IMR-90 (cell line): ENCODE measurements around the gene ADCY4. TPM values are rescaled to one million over a fixed set of nuclear protein-coding genes. Genes with fewer than 3 reads are reported as not detected.

Experiments
- ATAC-seq: fragments of 200-7000 bp; cut with Tn5 transposase; 2 replicates; pipeline ENCODE4 v1.9.1; 2020; ENCODE audit warnings: low read depth, mild to moderate bottlenecking, moderate library complexity
- BruUV-seq: library from RNA; stranded (reverse); fragments of 400-500 nt; replicated peaks from 2 replicates; lab custom pipeline; 2021; lab: Mats Ljungman, UMichigan
- CTCF ChIA-PET: fragments of 300-600 bp; formaldehyde crosslinking; extraction: SDS; loops from one replicate; lab custom pipeline; 2021; ENCODE audit warnings: antibody characterized with exemption; lab: Yijun Ruan, JAX
- POLR2A ChIA-PET: fragments of 300-600 bp; sonication (Branson Sonifier 250); formaldehyde crosslinking; loops from one replicate; lab custom pipeline; 2022; ENCODE audit warnings: antibody characterized with exemption; ENCODE audit not compliant: unreplicated experiment; lab: Charles Lee
- DNase-seq: peaks from one replicate; pipeline ENCODE4 v3.0.0; 2013
- H2AFZ ChIP-seq: replicated peaks from 2 replicates; pipeline ENCODE3; 2013; ENCODE audit warnings: low read length, mild to moderate bottlenecking; ENCODE audit not compliant: poor library complexity
- H2AK5ac ChIP-seq: 2 replicates; pipeline ENCODE4 v1.6.1; 2013; ENCODE audit warnings: low read depth, low read length, inconsistent platforms
- H2AK9ac ChIP-seq: replicated peaks from 2 replicates; pipeline ENCODE3; 2013; ENCODE audit warnings: mild to moderate bottlenecking, low read depth, low read length, moderate library complexity; ENCODE audit not compliant: poor library complexity
- H2BK120ac ChIP-seq: 2 replicates; pipeline ENCODE4 v1.6.1; 2013; ENCODE audit warnings: low read depth, low read length, inconsistent platforms
- H2BK15ac ChIP-seq: 3 replicates; pipeline ENCODE4 v1.6.1; 2013; ENCODE audit warnings: low read depth, low read length, inconsistent platforms
- H2BK20ac ChIP-seq: 2 replicates; pipeline ENCODE4 v1.6.1; 2013; ENCODE audit warnings: low read depth, mild to moderate bottlenecking, inconsistent platforms, low read length, moderate library complexity
- H2BK5ac ChIP-seq: 2 replicates; pipeline ENCODE4 v1.6.1; 2013; ENCODE audit warnings: mild to moderate bottlenecking, low read depth, low read length, inconsistent platforms; ENCODE audit not compliant: poor library complexity, severe bottlenecking
- H3K14ac ChIP-seq: replicated peaks from 2 replicates; pipeline ENCODE4 v1.6.1; 2013; ENCODE audit warnings: low read depth, low read length, inconsistent platforms
- H3K18ac ChIP-seq: 2 replicates; pipeline ENCODE4 v1.6.1; 2013; ENCODE audit warnings: low read depth, low read length, control low read depth
- H3K23ac ChIP-seq: 2 replicates; pipeline ENCODE4 v1.6.1; 2013; ENCODE audit warnings: low read depth, low read length, inconsistent platforms
- H3K27ac ChIP-seq: 2 replicates; pipeline ENCODE4 v1.5.1; 2013; ENCODE audit warnings: mild to moderate bottlenecking, control low read depth, low read length; ENCODE audit not compliant: insufficient read depth
- H3K27me3 ChIP-seq: 2 replicates; pipeline ENCODE4 v1.6.1; 2013; ENCODE audit warnings: low read length; ENCODE audit not compliant: control insufficient read depth, insufficient read depth
- H3K36me3 ChIP-seq: 2 replicates; pipeline ENCODE4 v1.6.1; 2013; ENCODE audit warnings: low read length, mixed read lengths; ENCODE audit not compliant: control insufficient read depth, insufficient read depth
- H3K4ac ChIP-seq: 2 replicates; pipeline ENCODE4 v1.6.1; 2013; ENCODE audit warnings: low read depth, low read length, inconsistent platforms
- H3K4me1 ChIP-seq: 2 replicates; pipeline ENCODE4 v1.6.1; 2013; ENCODE audit warnings: low read length, mixed read lengths; ENCODE audit not compliant: control insufficient read depth, insufficient read depth
- H3K4me2 ChIP-seq: 2 replicates; pipeline ENCODE4 v1.6.1; 2013; ENCODE audit warnings: low read depth, mild to moderate bottlenecking, control low read depth, low read length, moderate library complexity
- H3K4me3 ChIP-seq: 2 replicates; pipeline ENCODE4 v1.5.1; 2013; ENCODE audit warnings: low read depth, mild to moderate bottlenecking, control low read depth, low read length, moderate library complexity; ENCODE audit not compliant: insufficient read depth
- H3K56ac ChIP-seq: 2 replicates; pipeline ENCODE4 v1.6.1; 2013; ENCODE audit warnings: low read length, inconsistent platforms; ENCODE audit not compliant: insufficient read depth; ENCODE audit errors: extremely low read depth
- H3K79me1 ChIP-seq, 2 experiments: 2 replicates each; pipeline ENCODE4 v1.6.1; 2013; ENCODE audit warnings: low read length in 2 of 2, inconsistent platforms in 1 of 2, low read depth in 1 of 2
- H3K9ac ChIP-seq: 2 replicates; pipeline ENCODE4 v1.6.1; 2013; ENCODE audit warnings: low read depth, low read length, control low read depth
- H3K9me1 ChIP-seq: 2 replicates; pipeline ENCODE4 v1.6.1; 2013; ENCODE audit warnings: low read length, inconsistent platforms; ENCODE audit not compliant: insufficient read depth
- H3K9me3 ChIP-seq: 2 replicates; pipeline ENCODE4 v1.6.1; 2013; ENCODE audit warnings: low read length; ENCODE audit not compliant: control insufficient read depth, insufficient read depth
- H4K20me1 ChIP-seq: 2 replicates; pipeline ENCODE4 v1.6.1; 2013; ENCODE audit warnings: low read length, inconsistent platforms; ENCODE audit not compliant: insufficient read depth
- H4K5ac ChIP-seq: 2 replicates; pipeline ENCODE4 v1.6.1; 2013; ENCODE audit warnings: mild to moderate bottlenecking, low read depth, low read length, control low read depth
- H4K8ac ChIP-seq, 2 experiments: 2 replicates each; pipeline ENCODE4 v1.6.1; 2013; ENCODE audit warnings: low read depth in 2 of 2, low read length in 2 of 2, control low read depth in 1 of 2, inconsistent platforms in 1 of 2
- H4K91ac ChIP-seq: 2 replicates; pipeline ENCODE4 v1.6.1; 2013; ENCODE audit warnings: low read depth, low read length, inconsistent platforms; ENCODE audit not compliant: insufficient read depth
- MXI1 ChIP-seq: IDR thresholded peaks from 2 replicates; pipeline ENCODE4 v1.6.1; 2012; ENCODE audit warnings: low read depth, mild to moderate bottlenecking, low read length, moderate library complexity, borderline replicate concordance
- WGBS, 2 experiments: methylation state at CpG; one replicate each; pipeline versions ENCODE4 v1.1.5 to v1.1.7; 2013; ENCODE audit warnings: missing lambda C conversion rate in 2 of 2; ENCODE audit not compliant: insufficient read length in 1 of 2; ENCODE audit errors: extremely low coverage in 2 of 2; 5-methylcytosine and 5-hydroxymethylcytosine counted together
- dilution Hi-C: fragments of 300-500 bp; cut with HindIII; formaldehyde crosslinking; loops from one replicate; pipeline ENCODE4 v1.14.3; 2018; ENCODE audit warnings: low sequenced_read_pairs; ENCODE audit not compliant: unreplicated experiment
- in situ Hi-C: fragments of 300-500 bp; cut with MboI; formaldehyde crosslinking; loops from 3 replicates; pipeline ENCODE4 v1.14.3; 2019; ENCODE audit warnings: low sequenced_read_pairs, inconsistent platforms, mixed read lengths
- intact Hi-C: fragments of 100-400 bp; cut with micrococcal nuclease; formaldehyde crosslinking; loops from 2 replicates; pipeline ENCODE4 v1.10.0; 2022
- polyA plus RNA-seq, 3 experiments: library from polyadenylated mRNA; depleted of rRNA; stranded (reverse); fragments of >200 nt; gene quantifications; 2 replicates each; pipeline ENCODE4 v1.2.3, GENCODE V29; 2012; ENCODE audit warnings: low replicate concordance in 1 of 3
- total RNA-seq: library from RNA; depleted of rRNA; stranded (reverse); fragments of >200 nt; gene quantifications from 2 replicates; pipeline ENCODE4 v1.2.3, GENCODE V29; 2012

Gene ADCY4
- total and polyA plus RNA-seq, 2 of the 4 experiments (the other 2 are of a cell fraction) = not detected

- Histone ChIP-seq H2AK9ac (no peak overlapping the region), H3K56ac (no peak overlapping the region), H2AFZ (no peak overlapping the region), H3K4me2 (no peak overlapping the region), H3K4me3 (no peak overlapping the region), H3K9me3 (no peaks in the 10 kb centered on the region), H3K4me1 (no peaks in the 10 kb centered on the region), H3K18ac (no peak overlapping the region), H4K8ac (no peak overlapping the region), H3K4ac (no peak overlapping the region), H3K9me1 (peaks cover 7% of the 10 kb centered on the region), H2BK15ac (no peak overlapping the region), H4K5ac (no peak overlapping the region), H2AK5ac (no peak overlapping the region), H2BK120ac (no peak overlapping the region), H3K27ac (no peak overlapping the region), H4K20me1 (0 out of 2 replicates have a peak, but pooled peaks cover 3% of the 10 kb centered on the region), H4K91ac (no peak overlapping the region), H3K23ac (no peak overlapping the region), H2BK20ac (no peak overlapping the region), H2BK5ac (no peak overlapping the region), H3K9ac (no peak overlapping the region), H3K27me3 (peaks cover 7% of the 10 kb centered on the region), H3K79me1 (no peaks in the 10 kb centered on the region), H3K36me3 (peaks cover 18% of the 10 kb centered on the region), H3K14ac (no peak overlapping the region)
- ATAC-seq (no peak), DNase-seq (no peak)
- ChIA-PET CTCF (no interaction called here), POLR2A (no interaction called here)
- intact Hi-C loops (no loop called here), in situ Hi-C loops (no loop called here), dilution Hi-C loops (no loop called here)
- TF ChIP-seq MXI1 = no peak
- no TSS peak for BruUV-seq
- whole genome bisulfite sequencing, 2 experiments = 65% methylated on average over 3 of the region's 8 CpGs; no CpG with 5 or more reads in 1 of the 2 experiments
These were observed 46.6 kb upstream of the ADCY4 start for GRCh38 chr14:24381363-24382063.
